ENCODE measurements around the gene NIM1K. TPM values are rescaled to one million over a fixed set of nuclear protein-coding genes. Genes with fewer than 3 reads are reported as not detected.
"Not testable (repeated sequence)": the region's sequence is repeated elsewhere in the genome, so short reads cannot be mapped to it uniquely, and the experiment has no call there.

Gene NIM1K
- polyA plus RNA-seq, 3 donors: 0.13 TPM; not detected in 2

- 100% methylated on average over 1 of the region's 2 CpGs for WGBS (ENCODE audit: insufficient coverage)
- Mint-ChIP-seq H3K36me3 (no peaks in the 10 kb centered on the region), H3K4me3 (no peak overlapping the region), H3K4me1 (no peaks in the 10 kb centered on the region), H3K27ac (no peak overlapping the region), H3K27me3 (ENCODE audit: low read depth in 3 of 3) (peaks cover 5% of the 10 kb centered on the region in 3 donors), H3K9me3 (peaks cover 0 to 7% (median 0%) of the 10 kb centered on the region in 7 donors)
- no peaks in the 10 kb centered on the region for H3K4me1 ChIP-seq (ENCODE audit: control insufficient read depth in 1 of 2, insufficient read depth in 2 of 2, low read length in 2 of 2)
- no peaks in the 10 kb centered on the region for H3K79me2 ChIP-seq (ENCODE audit: insufficient read depth, low read length)
- H3K4me2 ChIP-seq (replicated peaks; ENCODE audit: extremely low read depth, low read length, poor library complexity, severe bottlenecking): no peak overlapping the region
- no peaks in the 10 kb centered on the region for H4K20me1 ChIP-seq (ENCODE audit: insufficient read depth, low read length)
- no peak for TF ChIP-seq CTCF (IDR thresholded peaks at IDR 0.05)
- no peaks in the 10 kb centered on the region for H3K36me3 ChIP-seq (replicated peaks in 1 of 2; ENCODE audit: control insufficient read depth in 1 of 2, insufficient read depth in 2 of 2, low read length in 2 of 2)
- no peaks in the 10 kb centered on the region for H3K9me3 ChIP-seq (replicated peaks in 1 of 2; ENCODE audit: control insufficient read depth in 1 of 2, insufficient read depth in 1 of 2, low read length in 2 of 2)
- no peak overlapping the region for H3K9ac ChIP-seq (ENCODE audit: insufficient read depth, low read length, poor library complexity, severe bottlenecking)
- no peak overlapping the region for H3K4me3 ChIP-seq (replicated peaks in 1 of 3; ENCODE audit: low read depth in 2 of 3, low read length in 3 of 3)
- H3K27ac ChIP-seq (ENCODE audit: low read depth in 1 of 2, low read length in 2 of 2): no peak overlapping the region
- DNase-seq: no peak
- H2AFZ ChIP-seq (ENCODE audit: insufficient read depth, low read depth, low read length, poor library complexity, severe bottlenecking): no peak overlapping the region
- peaks cover 0 to 2% of the 10 kb centered on the region in 2 donors for H3K27me3 ChIP-seq (ENCODE audit: control insufficient read depth in 2 of 2, insufficient read depth in 2 of 2, low read length in 2 of 2)
- intact Hi-C loops (cut with micrococcal nuclease): no loop called here
These were observed 64.4 kb downstream of the NIM1K start for GRCh38 chr5:43256261-43256966.

- Histone ChIP-seq H3K79me2 (ENCODE audit: insufficient read depth, low read length) (no peaks in the 10 kb centered on the region), H3K9me3 (replicated peaks in 1 of 2; ENCODE audit: control insufficient read depth in 1 of 2, insufficient read depth in 1 of 2, low read length in 2 of 2) (no peaks in the 10 kb centered on the region), H3K36me3 (replicated peaks in 1 of 2; ENCODE audit: control insufficient read depth in 1 of 2, insufficient read depth in 2 of 2, low read length in 2 of 2) (no peaks in the 10 kb centered on the region), H3K27ac (ENCODE audit: low read depth in 1 of 2, low read length in 2 of 2) (no peak overlapping the region), H3K4me3 (replicated peaks in 1 of 3; ENCODE audit: low read depth in 2 of 3, low read length in 3 of 3) (no peak overlapping the region), H3K4me1 (ENCODE audit: control insufficient read depth in 1 of 2, insufficient read depth in 2 of 2, low read length in 2 of 2) (no peaks in the 10 kb centered on the region), H3K4me2 (replicated peaks; ENCODE audit: extremely low read depth, low read length, poor library complexity, severe bottlenecking) (no peak overlapping the region), H2AFZ (ENCODE audit: insufficient read depth, low read depth, low read length, poor library complexity, severe bottlenecking) (no peak overlapping the region), H3K27me3 (ENCODE audit: control insufficient read depth in 2 of 2, insufficient read depth in 2 of 2, low read length in 2 of 2) (no peaks in the 10 kb centered on the region), H3K9ac (ENCODE audit: insufficient read depth, low read length, poor library complexity, severe bottlenecking) (no peak overlapping the region), H4K20me1 (ENCODE audit: insufficient read depth, low read length) (no peaks in the 10 kb centered on the region)
- Mint-ChIP-seq H3K4me3 (no peak overlapping the region), H3K4me1 (no peaks in the 10 kb centered on the region), H3K36me3 (no peaks in the 10 kb centered on the region), H3K9me3 (peaks cover 0 to 9% (median 3%) of the 10 kb centered on the region in 7 donors), H3K27me3 (ENCODE audit: low read depth in 3 of 3) (peaks cover 5 to 8% (median 7%) of the 10 kb centered on the region in 3 donors), H3K27ac (no peak overlapping the region)
- TF ChIP-seq CTCF (IDR thresholded peaks at IDR 0.05): no peak
- 83% methylated on average over 1 of the region's 1 CpG for WGBS (ENCODE audit: insufficient coverage)
- no peak for DNase-seq
- intact Hi-C loops (cut with micrococcal nuclease): no loop called here
These were observed 66.1 kb downstream of the NIM1K start for GRCh38 chr5:43258116-43258515.

DNA sequence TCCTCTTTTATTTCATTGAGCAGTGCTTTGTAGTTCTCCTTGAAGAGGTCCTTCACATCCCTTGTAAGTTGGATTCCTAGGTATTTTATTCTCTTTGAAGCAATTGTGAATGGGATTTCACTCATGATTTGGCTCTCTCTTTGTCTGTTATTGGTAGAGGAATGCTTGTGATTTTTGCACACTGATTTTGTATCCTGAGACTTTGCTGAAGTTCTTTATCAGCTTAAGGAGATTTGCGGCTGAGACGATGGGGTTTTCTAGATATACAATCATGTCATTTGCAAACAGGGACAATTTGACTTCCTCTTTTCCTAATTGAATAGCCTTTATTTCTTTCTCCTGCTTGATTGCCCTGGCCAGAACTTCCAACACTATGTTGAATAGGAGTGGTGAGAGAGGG lies 70.2 kb downstream of the NIM1K start:
- H4K20me1 ChIP-seq (ENCODE audit: insufficient read depth, low read length); H3K4me1 Mint-ChIP-seq; H3K4me2 ChIP-seq (replicated peaks; ENCODE audit: extremely low read depth, low read length, poor library complexity, severe bottlenecking); H3K4me3 Mint-ChIP-seq; H3K36me3 ChIP-seq (replicated peaks in 1 of 2; ENCODE audit: control insufficient read depth in 1 of 2, insufficient read depth in 2 of 2, low read length in 2 of 2); intact Hi-C loops (cut with micrococcal nuclease); DNase-seq; H3K4me3 ChIP-seq (replicated peaks in 1 of 3; ENCODE audit: low read depth in 2 of 3, low read length in 3 of 3); H3K4me1 ChIP-seq (ENCODE audit: control insufficient read depth in 1 of 2, insufficient read depth in 2 of 2, low read length in 2 of 2); H3K27me3 ChIP-seq (ENCODE audit: control insufficient read depth in 2 of 2, insufficient read depth in 2 of 2, low read length in 2 of 2); H3K79me2 ChIP-seq (ENCODE audit: insufficient read depth, low read length); H3K27ac ChIP-seq (ENCODE audit: low read depth in 1 of 2, low read length in 2 of 2); H3K27ac Mint-ChIP-seq; H3K9me3 ChIP-seq (replicated peaks in 1 of 2; ENCODE audit: control insufficient read depth in 1 of 2, insufficient read depth in 1 of 2, low read length in 2 of 2); H2AFZ ChIP-seq (ENCODE audit: insufficient read depth, low read depth, low read length, poor library complexity, severe bottlenecking); H3K36me3 Mint-ChIP-seq; H3K9ac ChIP-seq (ENCODE audit: insufficient read depth, low read length, poor library complexity, severe bottlenecking): not testable (repeated sequence)
- Mint-ChIP-seq H3K27me3 (ENCODE audit: low read depth in 3 of 3) (peaks cover 5 to 15% (median 5%) of the 10 kb centered on the region in 3 donors), H3K9me3 (peaks cover 2 to 17% (median 4%) of the 10 kb centered on the region in 7 donors)
- no CpG with 5 or more reads among the region's 2 CpGs for WGBS (ENCODE audit: insufficient coverage)

Data from CD14-positive monocyte (primary cell).